PC-3 (cell line): ENCODE data around the gene MRTFA. TPM values are rescaled to one million over a fixed set of nuclear protein-coding genes. Genes with fewer than 3 reads are reported as not detected.

Experiments used
- ATAC-seq: fragments of 200-7000 bp; cut with Tn5 transposase; 2 replicates; pipeline ENCODE4 v1.9.1; 2020; ENCODE audit warnings: mild to moderate bottlenecking, moderate library complexity
- BruUV-seq: library from RNA; stranded (reverse); fragments of 400-500 nt; replicated peaks from 2 replicates; lab custom pipeline; 2021; lab: Mats Ljungman, UMichigan
- CTCF ChIA-PET: fragments of 300-600 bp; sonication (Branson Sonifier 250); formaldehyde crosslinking; loops from one replicate; lab custom pipeline; 2022; ENCODE audit warnings: antibody characterized with exemption; lab: Charles Lee
- POLR2A ChIA-PET: fragments of 300-600 bp; sonication (Branson Sonifier 250); formaldehyde crosslinking; loops from one replicate; lab custom pipeline; 2022; ENCODE audit warnings: antibody characterized with exemption; ENCODE audit not compliant: unreplicated experiment; lab: Charles Lee
- DNase-seq: peaks from one replicate; pipeline ENCODE4 v3.0.0-alpha.2; 2015
- H2AFZ ChIP-seq: fragments of 300-600 bp; sonication (generic); 2 replicates; pipeline ENCODE4 v1.6.0; 2016; ENCODE audit warnings: antibody characterized with exemption, low read length
- H3F3A ChIP-seq: fragments of 300-600 bp; sonication (generic); one replicate; pipeline ENCODE4 v1.6.0; 2017; ENCODE audit warnings: antibody characterized with exemption, low read length, control low read depth, mild to moderate bottlenecking; ENCODE audit not compliant: unreplicated experiment
- H3K27ac ChIP-seq: fragments of 300-600 bp; sonication (generic); 2 replicates; pipeline ENCODE4 v1.5.1; 2016; ENCODE audit warnings: mild to moderate bottlenecking, low read length
- H3K27me3 ChIP-seq: fragments of 300-600 bp; sonication (generic); 2 replicates; pipeline ENCODE4 v1.6.1; 2016; ENCODE audit warnings: low read length, mixed read lengths
- H3K36me3 ChIP-seq: fragments of 300-600 bp; sonication (generic); 2 replicates; pipeline ENCODE4 v1.6.1; 2016; ENCODE audit warnings: low read depth, mixed run types, low read length, mixed read lengths
- H3K4me1 ChIP-seq: fragments of 300-600 bp; sonication (generic); 2 replicates; pipeline ENCODE4 v1.5.1; 2016; ENCODE audit warnings: low read length; ENCODE audit not compliant: insufficient read depth
- H3K4me2 ChIP-seq: fragments of 300-600 bp; sonication (generic); 2 replicates; pipeline ENCODE4 v1.6.0; 2016; ENCODE audit warnings: low read length
- H3K4me3 ChIP-seq: fragments of 300-600 bp; sonication (generic); 2 replicates; pipeline ENCODE4 v1.5.1; 2016; ENCODE audit warnings: mild to moderate bottlenecking, low read length, mixed read lengths
- H3K79me2 ChIP-seq: fragments of 300-600 bp; sonication (generic); 2 replicates; pipeline ENCODE4 v1.6.1; 2017; ENCODE audit warnings: low read length, mixed read lengths
- H3K9ac ChIP-seq: fragments of 300-600 bp; sonication (generic); 2 replicates; pipeline ENCODE4 v1.6.0; 2016; ENCODE audit warnings: mild to moderate bottlenecking, low read length
- H3K9me2 ChIP-seq: fragments of 300-600 bp; sonication (generic); replicated peaks from 2 replicates; pipeline ENCODE4 v1.6.1; 2016; ENCODE audit warnings: mixed run types, low read length, mixed read lengths
- H3K9me3 ChIP-seq: fragments of 300-600 bp; sonication (generic); 2 replicates; pipeline ENCODE4 v1.6.1; 2016; ENCODE audit warnings: low read length, mixed read lengths
- H4K20me1 ChIP-seq: fragments of 300-600 bp; sonication (generic); 2 replicates; pipeline ENCODE4 v1.6.1; 2016; ENCODE audit warnings: low read length, mixed read lengths
- EZH2 ChIP-seq: fragments of 300-600 bp; sonication (generic); IDR thresholded peaks from one replicate; pipeline ENCODE4 v1.6.1; 2017; ENCODE audit warnings: antibody characterized with exemption, mild to moderate bottlenecking, low read length; ENCODE audit not compliant: unreplicated experiment
- EZH2phosphoT487 ChIP-seq: fragments of 300-600 bp; sonication (generic); IDR thresholded peaks from 2 replicates; pipeline ENCODE4 v1.6.1; 2018; ENCODE audit warnings: mild to moderate bottlenecking, antibody characterized with exemption, low read length, borderline replicate concordance
- intact Hi-C: fragments of 100-400 bp; cut with micrococcal nuclease; formaldehyde crosslinking; loops from 2 replicates; pipeline ENCODE4 v1.9.0; 2023
- total RNA-seq: library from RNA; depleted of rRNA; stranded (reverse); fragments of >200 nt; gene quantifications from 2 replicates; pipeline ENCODE4 v1.2.3, GENCODE V29; 2014
- TF ChIP-seq, protein P1 (sequence below): fragments of 300-600 bp; sonication (generic); conservative IDR thresholded peaks from 2 replicates; pipeline ENCODE4 v1.5.1; 2017; ENCODE audit warnings: antibody characterized with exemption, low read depth, mild to moderate bottlenecking, low read length

The MRTFA gene
- total RNA-seq, 1 experiment from 2014 or later, result 32.6 TPM

DNA sequence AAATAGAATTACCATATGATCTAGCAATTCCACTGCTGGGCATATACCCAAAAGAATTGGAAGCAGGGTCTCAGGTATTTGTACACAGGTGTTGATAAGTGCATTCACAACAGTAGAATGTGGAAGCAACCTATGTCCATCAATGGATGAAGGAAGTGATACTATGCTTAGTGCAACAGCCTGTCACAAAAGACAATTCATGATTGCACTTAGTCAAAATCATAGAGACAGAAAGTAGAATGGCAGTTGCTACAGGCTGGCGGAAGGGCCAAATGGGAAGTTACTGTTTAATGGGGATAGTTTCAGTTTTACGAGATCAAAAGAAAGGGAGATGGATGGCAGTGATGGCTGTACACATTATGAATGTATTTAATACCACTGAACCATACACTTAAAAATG is 224.1 kb downstream of the MRTFA start:
- no peaks in the 10 kb centered on the region for H4K20me1 ChIP-seq
- TF ChIP-seq, protein P1, sequence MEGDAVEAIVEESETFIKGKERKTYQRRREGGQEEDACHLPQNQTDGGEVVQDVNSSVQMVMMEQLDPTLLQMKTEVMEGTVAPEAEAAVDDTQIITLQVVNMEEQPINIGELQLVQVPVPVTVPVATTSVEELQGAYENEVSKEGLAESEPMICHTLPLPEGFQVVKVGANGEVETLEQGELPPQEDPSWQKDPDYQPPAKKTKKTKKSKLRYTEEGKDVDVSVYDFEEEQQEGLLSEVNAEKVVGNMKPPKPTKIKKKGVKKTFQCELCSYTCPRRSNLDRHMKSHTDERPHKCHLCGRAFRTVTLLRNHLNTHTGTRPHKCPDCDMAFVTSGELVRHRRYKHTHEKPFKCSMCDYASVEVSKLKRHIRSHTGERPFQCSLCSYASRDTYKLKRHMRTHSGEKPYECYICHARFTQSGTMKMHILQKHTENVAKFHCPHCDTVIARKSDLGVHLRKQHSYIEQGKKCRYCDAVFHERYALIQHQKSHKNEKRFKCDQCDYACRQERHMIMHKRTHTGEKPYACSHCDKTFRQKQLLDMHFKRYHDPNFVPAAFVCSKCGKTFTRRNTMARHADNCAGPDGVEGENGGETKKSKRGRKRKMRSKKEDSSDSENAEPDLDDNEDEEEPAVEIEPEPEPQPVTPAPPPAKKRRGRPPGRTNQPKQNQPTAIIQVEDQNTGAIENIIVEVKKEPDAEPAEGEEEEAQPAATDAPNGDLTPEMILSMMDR, result no peak

DNA sequence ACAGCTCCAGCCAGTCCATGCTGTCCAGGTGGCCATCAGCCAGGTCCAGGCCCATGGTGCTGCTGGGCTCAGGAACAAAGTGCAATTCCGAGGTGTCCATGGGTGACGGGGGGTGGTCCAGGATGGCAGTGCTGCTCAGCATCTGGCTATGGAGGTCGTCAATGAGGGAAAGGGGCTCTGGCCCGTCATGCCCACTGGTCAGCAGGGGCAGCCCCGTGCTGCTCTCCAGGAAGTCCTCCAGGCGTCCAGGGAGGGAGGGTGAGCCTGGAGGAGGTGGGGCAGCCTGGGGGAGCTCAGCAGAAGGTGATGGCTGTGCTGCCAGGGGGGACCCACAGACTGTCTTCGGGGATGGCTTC is 225.0 kb downstream of the MRTFA start:
- BruUV-seq, result no TSS peak
- Histone ChIP-seq H3K9ac (no peak overlapping the region), H3K4me1 (peaks cover 10% of the 10 kb centered on the region), H3K36me3 (peaks cover 13% of the 10 kb centered on the region; the same call in 1 of the 2 replicates), H3K79me2 (no peaks in the 10 kb centered on the region), H3K9me3 (no peaks in the 10 kb centered on the region), H3K4me3 (no peak overlapping the region), H3K9me2 (no peaks in the 10 kb centered on the region), H3K27ac (no peak overlapping the region), H3F3A (no peaks in the 10 kb centered on the region), H2AFZ (no peak overlapping the region), H3K27me3 (no peaks in the 10 kb centered on the region), H4K20me1 (no peaks in the 10 kb centered on the region), H3K4me2 (no peak overlapping the region)
- DNase-seq, result no peak
- no peak for ATAC-seq
- ChIA-PET POLR2A (no interaction called here), CTCF (no interaction called here)
- intact Hi-C loops, result no loop called here
- no peak for TF ChIP-seq EZH2phosphoT487
- TF ChIP-seq, protein P1, result no peak
- TF ChIP-seq EZH2, result no peak

More for the DNA sequence above, 224.1 kb downstream of the MRTFA start:
- intact Hi-C loops, result no loop called here
- CTCF ChIA-PET, result no interaction called here
- POLR2A ChIA-PET, result interaction anchor here (0.6 kb wide), 1 partner anchor 40 kb away, joined by 6 read pairs; no protein-coding TSS in a partner anchor
- Histone ChIP-seq H3K4me3 (no peak overlapping the region), H3K9me3 (no peaks in the 10 kb centered on the region), H3K27me3 (no peaks in the 10 kb centered on the region), H3F3A (no peaks in the 10 kb centered on the region), H3K79me2 (no peaks in the 10 kb centered on the region), H3K9ac (no peak overlapping the region), H3K4me2 (no peak overlapping the region), H3K9me2 (no peaks in the 10 kb centered on the region), H2AFZ (no peak overlapping the region), H3K4me1 (peaks cover 10% of the 10 kb centered on the region), H3K27ac (no peak overlapping the region), H3K36me3 (peaks cover 10% of the 10 kb centered on the region; the same call in 1 of the 2 replicates)
- ATAC-seq (no peak), DNase-seq (no peak)
- BruUV-seq, result no TSS peak

DNA sequence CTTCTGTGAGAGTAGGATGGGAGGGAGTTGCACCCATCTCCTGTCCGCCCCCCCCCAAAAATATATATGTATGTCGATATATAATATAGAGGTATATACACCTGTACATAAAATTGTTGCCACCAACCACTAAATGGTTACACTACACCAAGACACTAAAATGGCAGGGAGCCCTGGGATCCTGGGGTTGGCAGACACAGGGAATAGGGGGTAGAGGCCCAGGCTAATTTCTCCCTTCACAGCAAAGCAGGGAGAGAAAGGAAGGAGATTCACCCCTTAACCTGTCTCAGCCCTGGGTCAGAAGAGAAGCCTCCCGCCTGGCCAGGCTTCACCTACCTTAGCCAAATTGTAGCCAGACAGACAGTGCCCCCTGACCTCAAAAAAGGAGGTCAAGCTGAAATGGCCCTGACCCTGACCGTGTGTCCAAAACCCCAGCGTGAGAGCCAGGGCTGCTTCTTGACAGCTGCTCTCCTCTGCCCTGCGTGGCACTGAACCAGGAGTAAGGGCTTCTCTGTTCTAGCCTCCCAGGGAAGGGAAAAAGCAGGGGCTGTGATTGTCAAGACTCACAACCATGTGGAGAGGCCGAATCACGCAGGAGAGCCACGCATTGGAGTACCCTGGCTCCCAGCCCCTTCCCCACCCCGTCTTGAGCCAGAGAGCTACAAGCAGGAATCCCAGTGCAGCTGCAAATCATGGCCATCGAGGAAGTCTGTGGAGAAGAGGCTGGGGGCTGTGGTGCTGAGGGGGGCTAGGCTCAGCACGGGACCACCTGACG is 225.6 kb downstream of the MRTFA start:
- DNase-seq (no peak), ATAC-seq (no peak)
- no peak overlapping the region for H3K4me2 ChIP-seq
- H3K36me3 ChIP-seq, result peaks cover 14% of the 10 kb centered on the region; the same call in 1 of the 2 replicates
- H3K4me3 ChIP-seq, result no peak overlapping the region
- ChIA-PET POLR2A (no interaction called here), CTCF (interaction anchor here (0.6 kb wide), 1 partner anchor 63 kb away, joined by 3 read pairs; no protein-coding TSS in a partner anchor)
- no peak overlapping the region for H3K9ac ChIP-seq
- peaks cover 10% of the 10 kb centered on the region for H3K4me1 ChIP-seq
- TF ChIP-seq EZH2phosphoT487, result no peak
- TF ChIP-seq EZH2, result no peak
- TF ChIP-seq, protein P1, result no peak
- intact Hi-C loops, result no loop called here
- H3K9me2 ChIP-seq, result no peaks in the 10 kb centered on the region
- no peaks in the 10 kb centered on the region for H4K20me1 ChIP-seq
- no peaks in the 10 kb centered on the region for H3K79me2 ChIP-seq
- BruUV-seq, result no TSS peak
- no peaks in the 10 kb centered on the region for H3K9me3 ChIP-seq
- H2AFZ ChIP-seq, result no peak overlapping the region
- no peaks in the 10 kb centered on the region for H3F3A ChIP-seq
- H3K27me3 ChIP-seq, result no peaks in the 10 kb centered on the region
- H3K27ac ChIP-seq, result 0 out of 2 replicates have a peak overlapping the region, but pooled peaks have one; percentile 13
